GM18861 (cell line): Measurements from ENCODE around the gene KCNE1.
"Not testable (repeated sequence)": the region's sequence is repeated elsewhere in the genome, so short reads cannot be mapped to it uniquely, and the experiment has no call there.

Experiments
- ATAC-seq: cut with Tn5 transposase; IDR thresholded peaks from one replicate; pipeline ENCODE4 v1.9.1; 2021; ENCODE audit not compliant: unreplicated experiment

Gene KCNE1

GRCh38 chr21:34514576-34515115 is 2.6 kb upstream of the KCNE1 start:
- ATAC-seq: no peak

- no peak for ATAC-seq
Observed at GRCh38 chr21:34513129-34513675, 1.2 kb upstream of the KCNE1 start.

- no peak for ATAC-seq
Observed at GRCh38 chr21:34511181-34511580, 829 bp downstream of the KCNE1 start.

- ATAC-seq: no peak
Observed at GRCh38 chr21:34510148-34511142, 1.6 kb downstream of the KCNE1 start.

GRCh38 chr21:34509151-34509550 is 2.9 kb downstream of the KCNE1 start:
- ATAC-seq: no peak

- ATAC-seq: no peak
Observed at GRCh38 chr21:34504595-34504994, 7.4 kb downstream of the KCNE1 start.

- ATAC-seq: no peak
Observed at GRCh38 chr21:34502480-34503106, 9.4 kb downstream of the KCNE1 start.

GRCh38 chr21:34501716-34502115 is 10.3 kb downstream of the KCNE1 start:
- ATAC-seq: no peak

- no peak for ATAC-seq
Observed at GRCh38 chr21:34500191-34500590, 11.8 kb downstream of the KCNE1 start.

GRCh38 chr21:34499116-34499515 is 12.9 kb downstream of the KCNE1 start:
- ATAC-seq: no peak

GRCh38 chr21:34498623-34499022 is 13.4 kb downstream of the KCNE1 start:
- no peak for ATAC-seq

- not testable (repeated sequence) for ATAC-seq
Observed at GRCh38 chr21:34483854-34484253, 28.2 kb downstream of the KCNE1 start.

- not testable (repeated sequence) for ATAC-seq
Observed at GRCh38 chr21:34483435-34483834, 28.6 kb downstream of the KCNE1 start.

- ATAC-seq: not testable (repeated sequence)
Observed at GRCh38 chr21:34467333-34467732, 44.7 kb downstream of the KCNE1 start.

GRCh38 chr21:34459426-34459825 is 52.6 kb downstream of the KCNE1 start:
- ATAC-seq: not testable (repeated sequence)

- not testable (repeated sequence) for ATAC-seq
Observed at GRCh38 chr21:34458266-34458665, 53.7 kb downstream of the KCNE1 start.

GRCh38 chr21:34456180-34456579 is 55.8 kb downstream of the KCNE1 start:
- not testable (repeated sequence) for ATAC-seq

- not testable (repeated sequence) for ATAC-seq
Observed at GRCh38 chr21:34455628-34456027, 56.4 kb downstream of the KCNE1 start.

GRCh38 chr21:34447018-34447417 is 65.0 kb downstream of the KCNE1 start:
- not testable (repeated sequence) for ATAC-seq

GRCh38 chr21:34443486-34443885 is 68.5 kb downstream of the KCNE1 start:
- not testable (repeated sequence) for ATAC-seq

GRCh38 chr21:34429710-34430109 is 82.3 kb downstream of the KCNE1 start:
- not testable (repeated sequence) for ATAC-seq
